ENCODE measurements around the gene ESR2.

Gene ESR2

GRCh38 chr14:64117671-64118402 lies 176.3 kb downstream of the ESR2 start:
- no peak for DNase-seq (ENCODE audit: insufficient read length)
- no peak for FAIRE-seq
- TF ChIP-seq POLR2AphosphoS5 (IDR thresholded peaks at IDR 0.05; ENCODE audit: low read depth, low read length): no peak
- no peak for TF ChIP-seq TAF1 (IDR thresholded peaks at IDR 0.05; ENCODE audit: borderline replicate concordance, low read depth, low read length)
- no peak for TF ChIP-seq POLR2A (IDR thresholded peaks at IDR 0.05; ENCODE audit: low read depth, low read length)

- no peak for FAIRE-seq
- TF ChIP-seq POLR2A (IDR thresholded peaks at IDR 0.05; ENCODE audit: low read depth, low read length) (no peak), POLR2AphosphoS5 (IDR thresholded peaks at IDR 0.05; ENCODE audit: low read depth, low read length) (no peak), TAF1 (IDR thresholded peaks at IDR 0.05; ENCODE audit: borderline replicate concordance, low read depth, low read length) (no peak)
- DNase-seq (ENCODE audit: insufficient read length): no peak
Observed at GRCh38 chr14:64115401-64115800, 178.8 kb downstream of the ESR2 start.

GRCh38 chr14:64114796-64115195 lies 179.4 kb downstream of the ESR2 start:
- FAIRE-seq (no peak), DNase-seq (ENCODE audit: insufficient read length) (no peak)
- no peak for TF ChIP-seq TAF1 (IDR thresholded peaks at IDR 0.05; ENCODE audit: borderline replicate concordance, low read depth, low read length)
- no peak for TF ChIP-seq POLR2AphosphoS5 (IDR thresholded peaks at IDR 0.05; ENCODE audit: low read depth, low read length)
- no peak for TF ChIP-seq POLR2A (IDR thresholded peaks at IDR 0.05; ENCODE audit: low read depth, low read length)

- DNase-seq (ENCODE audit: insufficient read length) (no peak), FAIRE-seq (no peak)
Observed at GRCh38 chr14:64114166-64114565, 180.0 kb downstream of the ESR2 start.

GRCh38 chr14:64112867-64113678 lies 181.1 kb downstream of the ESR2 start:
- DNase-seq (ENCODE audit: insufficient read length) (no peak), FAIRE-seq (no peak)
- TF ChIP-seq POLR2A (IDR thresholded peaks at IDR 0.05; ENCODE audit: low read depth, low read length) (no peak), POLR2AphosphoS5 (IDR thresholded peaks at IDR 0.05; ENCODE audit: low read depth, low read length) (no peak), TAF1 (IDR thresholded peaks at IDR 0.05; ENCODE audit: borderline replicate concordance, low read depth, low read length) (no peak)

More at GRCh38 chr14:64114166-64114565, 180.0 kb downstream of the ESR2 start:
- no peak for TF ChIP-seq POLR2AphosphoS5 (IDR thresholded peaks at IDR 0.05; ENCODE audit: low read depth, low read length)
- no peak for TF ChIP-seq POLR2A (IDR thresholded peaks at IDR 0.05; ENCODE audit: low read depth, low read length)
- no peak for TF ChIP-seq TAF1 (IDR thresholded peaks at IDR 0.05; ENCODE audit: borderline replicate concordance, low read depth, low read length)

GRCh38 chr14:64110802-64111201 lies 183.4 kb downstream of the ESR2 start:
- FAIRE-seq (no peak), DNase-seq (ENCODE audit: insufficient read length) (no peak)
- TF ChIP-seq TAF1 (IDR thresholded peaks at IDR 0.05; ENCODE audit: borderline replicate concordance, low read depth, low read length) (no peak), POLR2AphosphoS5 (IDR thresholded peaks at IDR 0.05; ENCODE audit: low read depth, low read length) (no peak)

GRCh38 chr14:64109819-64110554 lies 184.2 kb downstream of the ESR2 start:
- TF ChIP-seq TAF1 (IDR thresholded peaks at IDR 0.05; ENCODE audit: borderline replicate concordance, low read depth, low read length) (no peak), POLR2A (IDR thresholded peaks at IDR 0.05; ENCODE audit: low read depth, low read length) (no peak), POLR2AphosphoS5 (IDR thresholded peaks at IDR 0.05; ENCODE audit: low read depth, low read length) (no peak)
- DNase-seq (ENCODE audit: insufficient read length) (no peak), FAIRE-seq (no peak)

- DNase-seq (ENCODE audit: insufficient read length) (no peak), FAIRE-seq (no peak)
- TF ChIP-seq TAF1 (IDR thresholded peaks at IDR 0.05; ENCODE audit: borderline replicate concordance, low read depth, low read length) (no peak), POLR2A (IDR thresholded peaks at IDR 0.05; ENCODE audit: low read depth, low read length) (no peak), POLR2AphosphoS5 (IDR thresholded peaks at IDR 0.05; ENCODE audit: low read depth, low read length) (no peak)
Observed at GRCh38 chr14:64107438-64107837, 186.7 kb downstream of the ESR2 start.

- TF ChIP-seq POLR2A (IDR thresholded peaks at IDR 0.05; ENCODE audit: low read depth, low read length) (no peak), TAF1 (IDR thresholded peaks at IDR 0.05; ENCODE audit: borderline replicate concordance, low read depth, low read length) (no peak), POLR2AphosphoS5 (IDR thresholded peaks at IDR 0.05; ENCODE audit: low read depth, low read length) (no peak)
- FAIRE-seq: no peak
- DNase-seq (ENCODE audit: insufficient read length): no peak
Observed at GRCh38 chr14:64098120-64098519, 196.1 kb downstream of the ESR2 start.

GRCh38 chr14:64095620-64096019 lies 198.6 kb downstream of the ESR2 start:
- TF ChIP-seq POLR2AphosphoS5 (IDR thresholded peaks at IDR 0.05; ENCODE audit: low read depth, low read length): no peak
- TF ChIP-seq TAF1 (IDR thresholded peaks at IDR 0.05; ENCODE audit: borderline replicate concordance, low read depth, low read length): no peak
- no peak for TF ChIP-seq POLR2A (IDR thresholded peaks at IDR 0.05; ENCODE audit: low read depth, low read length)
- no peak for DNase-seq (ENCODE audit: insufficient read length)
- no peak for FAIRE-seq

GRCh38 chr14:64092940-64093339 lies 201.2 kb downstream of the ESR2 start:
- TF ChIP-seq POLR2A (IDR thresholded peaks at IDR 0.05; ENCODE audit: low read depth, low read length) (no peak), POLR2AphosphoS5 (IDR thresholded peaks at IDR 0.05; ENCODE audit: low read depth, low read length) (no peak), TAF1 (IDR thresholded peaks at IDR 0.05; ENCODE audit: borderline replicate concordance, low read depth, low read length) (no peak)
- FAIRE-seq (no peak), DNase-seq (ENCODE audit: insufficient read length) (no peak)
